Neural cell (in vitro differentiated cells): ENCODE data around the gene CPEB2. TPM values are rescaled to one million over a fixed set of nuclear protein-coding genes. Genes with fewer than 3 reads are reported as not detected.

Source experiments
- H2AFZ ChIP-seq: fragments of 200-600, 300-800 bp; sonication (generic), shearing (Covaris generic); 2 replicates; pipeline ENCODE4 v1.6.0; 2014; ENCODE audit warnings: low read depth, mild to moderate bottlenecking, antibody characterized with exemption, low read length, moderate library complexity
- H3F3A ChIP-seq: fragments of 200-600 bp; shearing (Covaris generic); 2 replicates; pipeline ENCODE4 v1.6.1; 2016; ENCODE audit warnings: mild to moderate bottlenecking, moderate library complexity, mixed read lengths, antibody characterized with exemption, low read length; ENCODE audit not compliant: insufficient read depth, poor library complexity, severe bottlenecking
- H3K27ac ChIP-seq: fragments of 200-600, 300-800 bp; sonication (generic), shearing (Covaris generic); 2 replicates; pipeline ENCODE4 v1.5.1; 2014; ENCODE audit warnings: mild to moderate bottlenecking, low read length, moderate library complexity
- H3K27me3 ChIP-seq: fragments of 300-800, 200-600 bp; sonication (generic), shearing (Covaris generic); 2 replicates; pipeline ENCODE4 v1.6.0; 2014; ENCODE audit warnings: mild to moderate bottlenecking, low read depth, low read length, moderate library complexity; ENCODE audit not compliant: insufficient read depth
- H3K36me3 ChIP-seq: fragments of 300-800, 200-600 bp; sonication (generic), shearing (Covaris generic); 2 replicates; pipeline ENCODE4 v1.5.1; 2014; ENCODE audit warnings: mild to moderate bottlenecking, antibody characterized with exemption, low read length, moderate library complexity; ENCODE audit not compliant: insufficient read depth
- H3K4me2 ChIP-seq: fragments of 300-800, 200-600 bp; sonication (generic), shearing (Covaris generic); 2 replicates; pipeline ENCODE4 v1.6.0; 2014; ENCODE audit warnings: mild to moderate bottlenecking, low read length
- H3K4me3 ChIP-seq: fragments of 300-800, 200-600 bp; sonication (generic), shearing (Covaris generic); 2 replicates; pipeline ENCODE4 v1.5.1; 2014; ENCODE audit warnings: mild to moderate bottlenecking, low read length, moderate library complexity
- H3K79me2 ChIP-seq: fragments of 200-600 bp; shearing (Covaris generic); replicated peaks from 2 replicates; pipeline ENCODE4 v1.6.0; 2014; ENCODE audit warnings: mild to moderate bottlenecking, low read length, moderate library complexity; ENCODE audit not compliant: insufficient read depth
- H3K9ac ChIP-seq: fragments of 300-800, 200-600 bp; sonication (generic), shearing (Covaris generic); 2 replicates; pipeline ENCODE4 v1.6.1; 2016; ENCODE audit warnings: mild to moderate bottlenecking, low read length, mixed read lengths
- H3K9me2 ChIP-seq: fragments of 200-600 bp; shearing (Covaris generic); 2 replicates; pipeline ENCODE4 v1.6.1; 2016; ENCODE audit warnings: mild to moderate bottlenecking, low read length, mixed read lengths; ENCODE audit not compliant: insufficient read depth
- H3K9me3 ChIP-seq: fragments of 200-600, 300-800 bp; sonication (generic), shearing (Covaris generic); 2 replicates; pipeline ENCODE4 v1.6.1; 2016; ENCODE audit warnings: mild to moderate bottlenecking, mixed run types, low read length, moderate library complexity, mixed read lengths
- H4K20me1 ChIP-seq: fragments of 200-600 bp; shearing (Covaris generic); 2 replicates; pipeline ENCODE4 v1.6.1; 2016; ENCODE audit warnings: mild to moderate bottlenecking, mixed run types; ENCODE audit not compliant: insufficient read depth
- EP300 ChIP-seq: fragments of 450-650 bp; conservative IDR thresholded peaks from 2 replicates; pipeline ENCODE4 v1.6.1; 2014; ENCODE audit warnings: antibody characterized with exemption, mild to moderate bottlenecking, moderate library complexity; ENCODE audit not compliant: poor library complexity, severe bottlenecking
- EZH2 ChIP-seq: fragments of 200-600, 300-800 bp; shearing (Covaris generic), sonication (generic); IDR thresholded peaks from 2 replicates; pipeline ENCODE4 v1.6.1; 2014; ENCODE audit warnings: antibody characterized with exemption, low read length, borderline replicate concordance, mild to moderate bottlenecking; ENCODE audit not compliant: insufficient read depth, poor library complexity, severe bottlenecking
- MXI1 ChIP-seq: fragments of 450-650 bp; conservative IDR thresholded peaks from 2 replicates; pipeline ENCODE4 v1.6.1; 2014; ENCODE audit warnings: antibody characterized with exemption, mild to moderate bottlenecking; ENCODE audit not compliant: poor library complexity, severe bottlenecking
- POLR2AphosphoS5 ChIP-seq: IDR thresholded peaks from 2 replicates; pipeline ENCODE4 v1.6.1; 2012
- RAD21 ChIP-seq: fragments of 450-650 bp; conservative IDR thresholded peaks from 2 replicates; pipeline ENCODE4 v1.6.1; 2014; ENCODE audit warnings: antibody characterized with exemption, mild to moderate bottlenecking, moderate library complexity
- REST ChIP-seq: IDR thresholded peaks from 2 replicates; pipeline ENCODE4 v1.6.1; 2012; ENCODE audit warnings: borderline replicate concordance
- SMC3 ChIP-seq: fragments of 450-650 bp; conservative IDR thresholded peaks from 2 replicates; pipeline ENCODE4 v1.6.1; 2014; ENCODE audit warnings: antibody characterized with exemption, mild to moderate bottlenecking, moderate library complexity; ENCODE audit not compliant: poor library complexity
- TAF1 ChIP-seq: IDR thresholded peaks from 2 replicates; pipeline ENCODE4 v1.6.1; 2012; ENCODE audit warnings: low read depth
- polyA plus RNA-seq: library from polyadenylated mRNA; depleted of rRNA; stranded (reverse); fragments of >200 nt; gene quantifications from 2 replicates; pipeline ENCODE4 v1.2.3, GENCODE V29; 2014
- TF ChIP-seq, protein P1 (sequence below): fragments of 450-650 bp; IDR thresholded peaks from 2 replicates; pipeline ENCODE4 v1.5.1; 2014; ENCODE audit warnings: antibody characterized with exemption, mild to moderate bottlenecking, moderate library complexity; ENCODE audit not compliant: poor library complexity, severe bottlenecking

CPEB2 gene
- polyA plus RNA-seq, 1 donor from 2014 or later, result 12.4 TPM

- H3K4me2 ChIP-seq, result no peak overlapping the region
- TF ChIP-seq MXI1, result no peak
- TF ChIP-seq RAD21, result no peak
- no peak for TF ChIP-seq EZH2
- TF ChIP-seq, protein P1, sequence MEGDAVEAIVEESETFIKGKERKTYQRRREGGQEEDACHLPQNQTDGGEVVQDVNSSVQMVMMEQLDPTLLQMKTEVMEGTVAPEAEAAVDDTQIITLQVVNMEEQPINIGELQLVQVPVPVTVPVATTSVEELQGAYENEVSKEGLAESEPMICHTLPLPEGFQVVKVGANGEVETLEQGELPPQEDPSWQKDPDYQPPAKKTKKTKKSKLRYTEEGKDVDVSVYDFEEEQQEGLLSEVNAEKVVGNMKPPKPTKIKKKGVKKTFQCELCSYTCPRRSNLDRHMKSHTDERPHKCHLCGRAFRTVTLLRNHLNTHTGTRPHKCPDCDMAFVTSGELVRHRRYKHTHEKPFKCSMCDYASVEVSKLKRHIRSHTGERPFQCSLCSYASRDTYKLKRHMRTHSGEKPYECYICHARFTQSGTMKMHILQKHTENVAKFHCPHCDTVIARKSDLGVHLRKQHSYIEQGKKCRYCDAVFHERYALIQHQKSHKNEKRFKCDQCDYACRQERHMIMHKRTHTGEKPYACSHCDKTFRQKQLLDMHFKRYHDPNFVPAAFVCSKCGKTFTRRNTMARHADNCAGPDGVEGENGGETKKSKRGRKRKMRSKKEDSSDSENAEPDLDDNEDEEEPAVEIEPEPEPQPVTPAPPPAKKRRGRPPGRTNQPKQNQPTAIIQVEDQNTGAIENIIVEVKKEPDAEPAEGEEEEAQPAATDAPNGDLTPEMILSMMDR, result no peak
- no peak for TF ChIP-seq EP300
- TF ChIP-seq TAF1, result no peak
- no peaks in the 10 kb centered on the region for H4K20me1 ChIP-seq
- no peaks in the 10 kb centered on the region for H3K9me2 ChIP-seq
- no peak overlapping the region for H2AFZ ChIP-seq
- H3K27ac ChIP-seq, result no peak overlapping the region
- H3K36me3 ChIP-seq, result no peaks in the 10 kb centered on the region
- no peak overlapping the region for H3K9ac ChIP-seq
- no peaks in the 10 kb centered on the region for H3F3A ChIP-seq
- no peak overlapping the region for H3K4me3 ChIP-seq
- no peaks in the 10 kb centered on the region for H3K27me3 ChIP-seq
- no peaks in the 10 kb centered on the region for H3K9me3 ChIP-seq
- peaks cover 25% of the 10 kb centered on the region for H3K79me2 ChIP-seq
Observed at GRCh38 chr4:15011166-15011565, 8.9 kb downstream of the CPEB2 start.

- H3K4me3 ChIP-seq, result no peak overlapping the region
- H3K9ac ChIP-seq, result no peak overlapping the region
- H3K4me2 ChIP-seq, result no peak overlapping the region
- no peaks in the 10 kb centered on the region for H3K9me2 ChIP-seq
- H3K27ac ChIP-seq, result no peak overlapping the region
- no peak overlapping the region for H2AFZ ChIP-seq
- no peaks in the 10 kb centered on the region for H4K20me1 ChIP-seq
- no peak for TF ChIP-seq POLR2AphosphoS5
- TF ChIP-seq SMC3, result no peak
- no peak for TF ChIP-seq EZH2
- no peak for TF ChIP-seq TAF1
- TF ChIP-seq EP300, result no peak
- TF ChIP-seq REST, result no peak
- TF ChIP-seq, protein P1, result no peak
- H3K36me3 ChIP-seq, result no peaks in the 10 kb centered on the region
- H3K27me3 ChIP-seq, result no peaks in the 10 kb centered on the region
- H3F3A ChIP-seq, result no peaks in the 10 kb centered on the region
- H3K79me2 ChIP-seq, result peaks cover 15% of the 10 kb centered on the region
- no peaks in the 10 kb centered on the region for H3K9me3 ChIP-seq
Observed at GRCh38 chr4:15012017-15012788, 9.9 kb downstream of the CPEB2 start.
